HG03060 (cell line): ENCODE results near the gene FBN2.
"Not testable (repeated sequence)": the region's sequence is repeated elsewhere in the genome, so short reads cannot be mapped to it uniquely, and the experiment has no call there.

ENCODE experiments used
- ATAC-seq: cut with Tn5 transposase; IDR thresholded peaks from one replicate; pipeline ENCODE4 v1.9.1; 2021; ENCODE audit warnings: low read depth, moderate number of reproducible peaks; ENCODE audit not compliant: unreplicated experiment

Gene FBN2

GRCh38 chr5:128535251-128535650 is 2.8 kb downstream of the FBN2 start:
- no peak for ATAC-seq

DNA sequence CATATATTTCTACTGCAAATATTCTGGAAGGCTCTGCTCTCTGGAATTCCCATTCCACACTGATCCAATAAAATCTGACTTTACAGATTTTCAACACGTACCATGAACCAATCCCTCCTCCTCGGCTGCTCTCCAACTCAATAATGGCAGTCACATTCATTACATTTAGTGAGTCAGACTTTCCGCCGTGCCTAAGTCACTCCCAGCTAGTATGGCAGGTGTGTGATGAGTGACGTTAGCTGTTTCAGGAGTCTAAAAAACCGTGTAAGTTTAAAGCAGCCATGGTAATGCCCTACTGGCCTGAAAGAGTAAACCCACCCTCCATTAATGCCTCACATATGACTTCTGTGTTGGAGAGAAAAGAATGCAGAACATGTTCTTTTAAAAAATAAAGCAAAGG is 3.3 kb downstream of the FBN2 start:
- no peak for ATAC-seq

GRCh38 chr5:128532776-128533175 is 5.3 kb downstream of the FBN2 start:
- no peak for ATAC-seq

GRCh38 chr5:128532127-128532526 is 5.9 kb downstream of the FBN2 start:
- no peak for ATAC-seq

DNA sequence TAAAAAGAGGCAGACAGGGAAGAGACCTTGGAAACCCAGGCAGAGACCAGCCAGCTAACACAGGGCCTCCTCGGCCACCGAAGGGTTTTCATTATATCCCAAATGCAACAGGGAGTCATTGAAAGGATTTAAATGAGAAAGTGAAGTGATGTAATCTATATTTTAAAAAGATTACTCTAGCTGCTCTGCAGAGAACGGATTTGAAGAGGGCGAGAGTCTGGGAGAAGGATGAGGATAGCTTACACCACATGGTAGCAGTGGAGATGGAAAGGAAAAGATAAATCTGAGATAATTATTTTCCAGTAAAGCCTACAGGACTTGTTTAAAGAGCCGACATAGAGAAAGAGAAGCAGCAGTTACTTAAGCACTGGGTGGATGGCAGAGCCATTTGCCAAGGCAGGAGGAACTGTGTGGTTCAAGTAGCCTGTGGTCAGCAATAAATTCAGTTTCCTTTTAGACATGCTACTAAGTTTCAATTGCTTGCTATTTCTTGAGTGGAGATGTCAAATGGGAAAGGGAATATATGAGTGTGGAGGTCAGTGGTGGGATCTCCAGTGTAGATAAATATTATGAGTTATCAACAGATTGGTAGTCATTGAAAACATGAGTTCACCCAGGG is 9.3 kb downstream of the FBN2 start:
- ATAC-seq: no peak

GRCh38 chr5:128528126-128528525 is 9.9 kb downstream of the FBN2 start:
- ATAC-seq: no peak

DNA sequence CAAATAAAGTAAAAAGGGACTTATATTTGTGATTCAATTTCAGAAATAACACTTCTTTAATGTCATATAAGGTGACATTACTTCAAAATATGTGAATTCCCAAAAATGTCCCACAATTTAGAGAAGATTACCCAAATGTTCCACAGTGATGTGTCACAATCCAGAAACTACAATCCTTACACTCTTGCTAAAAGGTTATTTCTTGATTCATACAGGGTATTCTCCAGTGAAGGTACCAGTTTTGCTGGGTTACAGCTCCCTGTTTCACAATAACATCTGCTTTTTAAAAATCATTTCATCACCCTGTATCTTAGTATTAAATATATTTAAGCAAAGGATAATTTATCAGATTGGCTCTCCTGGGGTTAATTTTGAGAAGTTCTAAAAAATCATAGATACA is 11.0 kb downstream of the FBN2 start:
- no peak for ATAC-seq

DNA sequence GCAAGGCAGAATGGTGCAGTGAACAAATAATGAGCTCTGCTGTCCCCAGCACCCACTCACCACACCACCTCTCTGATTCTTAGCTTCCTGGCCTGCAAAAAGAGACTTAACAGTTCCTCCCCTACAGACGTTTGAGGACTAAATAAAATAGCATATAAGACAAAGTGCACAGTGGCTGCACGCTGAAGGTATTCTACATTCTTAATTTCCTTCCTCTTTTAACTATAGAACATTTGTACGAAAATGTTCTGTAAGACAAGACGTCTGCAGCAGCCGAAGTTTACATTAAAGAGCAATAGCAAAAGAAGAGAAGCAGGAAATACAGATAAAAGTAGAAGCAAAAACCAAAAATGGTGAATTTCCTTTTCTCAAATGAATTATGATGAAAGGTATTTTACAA is 15.7 kb downstream of the FBN2 start:
- ATAC-seq: no peak

- ATAC-seq: no peak
These were observed 18.2 kb downstream of the FBN2 start for GRCh38 chr5:128519827-128520226.

- ATAC-seq: no peak
These were observed 21.1 kb downstream of the FBN2 start for GRCh38 chr5:128516978-128517377.

GRCh38 chr5:128513806-128514205 is 24.2 kb downstream of the FBN2 start:
- ATAC-seq: no peak

GRCh38 chr5:128512894-128513293 is 25.2 kb downstream of the FBN2 start:
- ATAC-seq: no peak

GRCh38 chr5:128506643-128507042 is 31.4 kb downstream of the FBN2 start:
- no peak for ATAC-seq

DNA sequence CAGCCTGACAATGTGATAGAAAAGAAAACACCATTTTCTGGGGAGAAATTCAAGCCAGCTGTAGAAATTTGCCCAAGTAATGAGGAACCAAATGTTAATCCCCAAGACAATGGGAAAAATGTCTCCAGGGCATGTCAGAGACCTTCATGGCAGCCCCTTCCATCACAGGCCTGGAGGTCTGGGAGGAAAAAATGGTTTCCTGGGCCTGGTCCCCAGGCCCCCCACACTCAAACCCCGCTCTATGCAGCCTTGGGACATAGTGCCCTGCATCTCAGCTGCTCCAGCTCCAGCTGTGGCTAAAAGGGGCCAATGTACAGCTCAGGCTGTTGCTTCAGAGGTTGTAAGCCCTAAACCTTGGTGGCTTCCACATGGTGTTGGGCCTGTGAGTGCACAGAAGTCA is 34.3 kb downstream of the FBN2 start:
- ATAC-seq: not testable (repeated sequence)

GRCh38 chr5:128498844-128499455 is 39.1 kb downstream of the FBN2 start:
- ATAC-seq: no peak

- ATAC-seq: no peak
These were observed 43.5 kb downstream of the FBN2 start for GRCh38 chr5:128494516-128494915.

DNA sequence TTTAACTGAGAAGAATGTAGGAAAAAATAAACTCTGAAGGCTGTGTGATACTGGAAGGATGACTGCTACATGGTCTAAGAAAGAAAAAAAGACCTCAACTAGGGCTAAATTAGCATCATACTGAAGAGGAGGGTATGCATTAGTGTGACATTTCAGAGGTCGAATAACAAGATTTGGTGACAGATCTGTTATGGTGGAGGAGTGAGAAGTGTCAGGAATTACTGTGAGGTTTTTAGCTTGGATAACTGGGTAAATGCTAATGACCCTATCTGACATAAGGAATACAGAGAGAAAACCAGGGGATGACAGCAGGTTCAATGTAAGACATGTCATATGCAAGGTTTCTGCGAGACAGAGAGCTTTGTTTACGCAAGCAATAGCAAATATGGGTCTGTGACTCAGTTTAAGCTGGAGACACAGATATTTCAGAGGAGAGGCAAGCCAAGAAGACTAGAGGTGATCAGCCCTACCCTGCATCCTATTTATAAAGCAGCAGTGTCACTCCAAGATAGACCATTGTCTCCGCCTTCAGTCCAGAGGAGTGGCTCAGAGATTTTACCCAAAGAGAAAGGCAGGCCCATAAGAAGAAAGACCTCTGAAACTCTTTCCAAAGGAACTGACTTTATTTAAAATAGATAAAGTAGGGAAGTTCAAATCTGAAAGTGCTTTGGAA is 44.3 kb downstream of the FBN2 start:
- ATAC-seq: no peak

GRCh38 chr5:128491291-128491690 is 46.8 kb downstream of the FBN2 start:
- ATAC-seq: no peak

DNA sequence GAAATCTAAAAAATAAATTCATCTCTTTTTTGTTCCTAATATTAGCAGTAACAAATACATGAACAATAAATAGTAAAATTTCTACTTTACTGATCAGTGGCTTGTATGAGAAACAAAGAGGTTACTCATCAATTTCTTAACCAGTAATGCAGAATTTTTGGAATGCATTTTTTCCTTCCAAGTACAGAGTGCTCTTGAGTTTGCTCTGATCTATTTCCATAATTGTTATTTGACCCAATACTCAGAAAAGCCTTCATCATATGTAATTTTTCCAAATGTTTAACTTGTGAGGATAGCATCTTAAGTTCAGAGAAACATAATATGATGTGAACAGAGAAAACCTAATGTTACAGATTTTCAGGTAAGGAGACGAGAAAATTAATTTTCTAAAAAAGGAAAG is 47.3 kb downstream of the FBN2 start:
- no peak for ATAC-seq

DNA sequence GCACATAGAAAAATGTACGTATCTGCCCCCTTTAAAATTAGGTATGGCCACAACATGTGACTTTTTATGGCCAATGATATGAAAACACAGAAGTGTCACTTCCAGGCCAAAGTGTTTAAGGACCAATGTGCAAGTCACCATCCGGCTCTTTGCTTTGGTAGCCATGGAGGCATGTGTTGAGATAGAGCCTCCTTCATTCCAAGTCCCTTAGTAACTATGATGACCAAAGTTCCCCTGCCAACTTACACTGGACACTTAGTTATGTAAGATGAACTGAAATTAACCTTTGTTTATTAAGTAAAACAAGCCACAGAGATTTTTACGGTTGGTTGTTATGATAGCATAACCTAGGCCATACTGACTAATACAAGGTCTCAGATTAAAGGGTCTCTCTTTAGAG is 51.0 kb downstream of the FBN2 start:
- ATAC-seq: no peak

DNA sequence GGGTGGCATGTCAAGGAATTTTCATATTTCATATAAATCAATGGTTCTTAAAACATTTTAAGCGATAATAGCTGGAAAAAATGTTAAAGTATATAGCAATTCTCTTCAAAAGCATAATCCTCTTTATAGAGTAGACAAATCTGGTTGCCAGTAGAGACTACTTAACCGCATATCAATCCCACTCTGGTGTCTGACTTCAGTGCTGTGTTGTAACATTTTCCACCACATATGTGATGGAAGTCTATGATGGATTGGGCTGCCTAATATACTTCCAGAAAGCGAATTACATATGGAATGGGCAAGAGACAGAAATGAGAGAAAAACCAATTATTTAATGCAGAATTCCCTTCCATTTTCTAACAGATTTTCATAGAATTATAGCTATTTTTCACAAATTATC is 54.3 kb downstream of the FBN2 start:
- ATAC-seq: no peak
